SIG-M5 treated with dmso at 0.1 percent for 504 hours (cell line): Measurements from ENCODE around the gene PPM1H.
"Not testable (repeated sequence)": the region's sequence is repeated elsewhere in the genome, so short reads cannot be mapped to it uniquely, and the experiment has no call there.

Experiments
- DNase-seq: peaks from one replicate; lab custom pipeline; 2025; ENCODE audit not compliant: unreplicated experiment; lab: John Stamatoyannopoulos, UW

PPM1H gene

GRCh38 chr12:62739266-62740015, 195.5 kb downstream of the PPM1H start:
- no peak for DNase-seq

- no peak for DNase-seq
These were observed 196.3 kb downstream of the PPM1H start for GRCh38 chr12:62738616-62739015.

GRCh38 chr12:62738105-62738504, 196.8 kb downstream of the PPM1H start:
- no peak for DNase-seq

- DNase-seq = no peak
These were observed 197.3 kb downstream of the PPM1H start for GRCh38 chr12:62737615-62738014.

- DNase-seq = no peak
These were observed 197.8 kb downstream of the PPM1H start for GRCh38 chr12:62737188-62737587.

- no peak for DNase-seq
These were observed 198.4 kb downstream of the PPM1H start for GRCh38 chr12:62736596-62736995.

GRCh38 chr12:62732861-62733427, 202.0 kb downstream of the PPM1H start:
- peak; percentile 50 for DNase-seq

GRCh38 chr12:62731055-62731820, 203.7 kb downstream of the PPM1H start:
- DNase-seq = peak; percentile 79

- DNase-seq = no peak
These were observed 204.3 kb downstream of the PPM1H start for GRCh38 chr12:62730649-62731048.

GRCh38 chr12:62729579-62730544, 205.1 kb downstream of the PPM1H start:
- not testable (repeated sequence) for DNase-seq

GRCh38 chr12:62728741-62729140, 206.2 kb downstream of the PPM1H start:
- DNase-seq = no peak

GRCh38 chr12:62726471-62726980, 208.4 kb downstream of the PPM1H start:
- DNase-seq = no peak

- no peak for DNase-seq
These were observed 209.2 kb downstream of the PPM1H start for GRCh38 chr12:62725781-62726180.

- peak; percentile 75 for DNase-seq
These were observed 210.0 kb downstream of the PPM1H start for GRCh38 chr12:62724947-62725451.

- no peak for DNase-seq
These were observed 210.7 kb downstream of the PPM1H start for GRCh38 chr12:62724285-62724684.

- DNase-seq = no peak
These were observed 211.8 kb downstream of the PPM1H start for GRCh38 chr12:62722971-62723680.

- no peak for DNase-seq
These were observed 214.2 kb downstream of the PPM1H start for GRCh38 chr12:62720661-62721330.

GRCh38 chr12:62720025-62720424, 214.9 kb downstream of the PPM1H start:
- no peak for DNase-seq

GRCh38 chr12:62718762-62719426, 216.1 kb downstream of the PPM1H start:
- no peak for DNase-seq
